ENCODE measurements around the gene CDH16. TPM values are rescaled to one million over a fixed set of nuclear protein-coding genes. Genes with fewer than 3 reads are reported as not detected.

The CDH16 gene
- total and polyA plus RNA-seq, 2 of the 13 experiments (the other 11 are each of a cell fraction or from before 2014, with no cell fraction given), result 2.7 to 3.9 TPM

DNA sequence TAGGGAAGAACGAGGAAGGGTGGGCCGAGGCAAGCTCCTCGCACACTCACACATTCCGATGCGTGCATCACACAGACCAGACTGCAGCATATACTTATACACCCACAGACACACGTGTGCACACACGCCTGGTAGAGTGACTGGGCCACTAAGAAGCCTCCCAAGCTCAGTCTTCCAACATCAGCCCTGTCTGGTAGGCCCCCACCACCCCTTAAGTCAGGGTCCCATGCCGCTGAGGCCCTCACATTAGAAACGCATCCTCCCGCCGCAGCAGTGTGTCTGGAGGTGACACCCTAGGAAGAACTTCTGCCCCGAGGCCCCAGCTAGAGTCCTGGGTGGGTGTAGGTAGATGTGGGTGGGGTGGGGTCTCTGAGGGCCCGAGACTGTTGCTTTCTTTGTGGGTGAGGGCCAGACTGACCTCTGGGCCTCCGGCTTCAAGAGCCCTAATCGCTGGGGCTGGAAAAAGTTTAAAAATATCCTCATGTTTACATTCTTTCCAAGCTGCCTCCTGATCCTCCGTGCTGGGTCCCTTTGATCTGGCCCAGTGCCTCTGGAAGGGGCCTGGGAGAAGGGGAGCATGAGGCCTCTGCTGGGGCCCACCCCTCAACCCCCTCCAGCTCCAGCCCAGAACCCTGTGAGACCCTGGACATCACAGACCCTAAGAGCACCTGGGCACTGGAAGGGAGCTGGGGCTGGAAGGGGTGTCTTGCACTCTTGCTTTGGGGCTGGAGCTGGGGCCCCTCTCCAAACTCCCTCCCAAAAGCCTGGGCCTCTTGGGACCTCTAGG, 13.6 kb downstream of the CDH16 start (continued):
- TF ChIP-seq JUN (CRISPR knock-in tag; IDR thresholded peaks at IDR 0.05), result no peak
- TF ChIP-seq ZFP36L2 (CRISPR knock-in tag; IDR thresholded peaks at IDR 0.05), result no peak
- TF ChIP-seq, protein P1, sequence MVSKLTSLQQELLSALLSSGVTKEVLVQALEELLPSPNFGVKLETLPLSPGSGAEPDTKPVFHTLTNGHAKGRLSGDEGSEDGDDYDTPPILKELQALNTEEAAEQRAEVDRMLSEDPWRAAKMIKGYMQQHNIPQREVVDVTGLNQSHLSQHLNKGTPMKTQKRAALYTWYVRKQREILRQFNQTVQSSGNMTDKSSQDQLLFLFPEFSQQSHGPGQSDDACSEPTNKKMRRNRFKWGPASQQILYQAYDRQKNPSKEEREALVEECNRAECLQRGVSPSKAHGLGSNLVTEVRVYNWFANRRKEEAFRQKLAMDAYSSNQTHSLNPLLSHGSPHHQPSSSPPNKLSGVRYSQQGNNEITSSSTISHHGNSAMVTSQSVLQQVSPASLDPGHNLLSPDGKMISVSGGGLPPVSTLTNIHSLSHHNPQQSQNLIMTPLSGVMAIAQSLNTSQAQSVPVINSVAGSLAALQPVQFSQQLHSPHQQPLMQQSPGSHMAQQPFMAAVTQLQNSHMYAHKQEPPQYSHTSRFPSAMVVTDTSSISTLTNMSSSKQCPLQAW (CRISPR knock-in tag; IDR thresholded peaks at IDR 0.05), result no peak; the same call in 1 of the 2 replicates
- TF ChIP-seq MAFG (CRISPR knock-in tag; IDR thresholded peaks at IDR 0.05), result no peak; the same call in 1 of the 2 replicates
- TF ChIP-seq HOXA3 (CRISPR knock-in tag; IDR thresholded peaks at IDR 0.05), result peak; percentile 39; the same call in 1 of the 2 replicates
- TF ChIP-seq MED8 (CRISPR knock-in tag; IDR thresholded peaks at IDR 0.05; ENCODE audit: insufficient replicate concordance), result no peak
- no peak for TF ChIP-seq ZSCAN31 (CRISPR knock-in tag; IDR thresholded peaks at IDR 0.05; ENCODE audit: low read depth)
- TF ChIP-seq, protein P2, sequence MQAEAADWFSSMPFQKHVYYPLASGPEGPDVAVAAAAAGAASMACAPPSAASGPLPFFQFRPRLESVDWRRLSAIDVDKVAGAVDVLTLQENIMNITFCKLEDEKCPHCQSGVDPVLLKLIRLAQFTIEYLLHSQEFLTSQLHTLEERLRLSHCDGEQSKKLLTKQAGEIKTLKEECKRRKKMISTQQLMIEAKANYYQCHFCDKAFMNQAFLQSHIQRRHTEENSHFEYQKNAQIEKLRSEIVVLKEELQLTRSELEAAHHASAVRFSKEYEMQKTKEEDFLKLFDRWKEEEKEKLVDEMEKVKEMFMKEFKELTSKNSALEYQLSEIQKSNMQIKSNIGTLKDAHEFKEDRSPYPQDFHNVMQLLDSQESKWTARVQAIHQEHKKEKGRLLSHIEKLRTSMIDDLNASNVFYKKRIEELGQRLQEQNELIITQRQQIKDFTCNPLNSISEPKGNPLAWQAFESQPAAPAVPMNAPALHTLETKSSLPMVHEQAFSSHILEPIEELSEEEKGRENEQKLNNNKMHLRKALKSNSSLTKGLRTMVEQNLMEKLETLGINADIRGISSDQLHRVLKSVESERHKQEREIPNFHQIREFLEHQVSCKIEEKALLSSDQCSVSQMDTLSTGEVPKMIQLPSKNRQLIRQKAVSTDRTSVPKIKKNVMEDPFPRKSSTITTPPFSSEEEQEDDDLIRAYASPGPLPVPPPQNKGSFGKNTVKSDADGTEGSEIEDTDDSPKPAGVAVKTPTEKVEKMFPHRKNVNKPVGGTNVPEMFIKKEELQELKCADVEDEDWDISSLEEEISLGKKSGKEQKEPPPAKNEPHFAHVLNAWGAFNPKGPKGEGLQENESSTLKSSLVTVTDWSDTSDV (CRISPR knock-in tag; IDR thresholded peaks at IDR 0.05), result peak; percentile 48; the same call in 1 of the 2 replicates
- peak; percentile 48; the same call in 1 of the 2 replicates for TF ChIP-seq THAP11 (CRISPR knock-in tag; IDR thresholded peaks at IDR 0.05)
- no peak for TF ChIP-seq SYNCRIP (IDR thresholded peaks at IDR 0.05; ENCODE audit: insufficient read depth, low read depth, low read length)
- peak; percentile 50; the same call in 1 of the 2 replicates for TF ChIP-seq SOX5 (CRISPR knock-in tag; IDR thresholded peaks at IDR 0.05; ENCODE audit: borderline replicate concordance)
- TF ChIP-seq AGO1 (IDR thresholded peaks at IDR 0.05; ENCODE audit: low read depth, low read length, poor library complexity, severe bottlenecking), result no peak
- peak; percentile 37; the same call in 1 of the 2 replicates for TF ChIP-seq ZNF331 (CRISPR knock-in tag; IDR thresholded peaks at IDR 0.05)
- TF ChIP-seq ZKSCAN1 (IDR thresholded peaks at IDR 0.05; ENCODE audit: low read length), result no peak
- TF ChIP-seq JUND (CRISPR knock-in tag; IDR thresholded peaks at IDR 0.05), result peak; percentile 68
- 0 out of 2 replicates have a peak, but pooled peaks have one; percentile 27 for TF ChIP-seq ZNF367 (CRISPR knock-in tag; IDR thresholded peaks at IDR 0.05; ENCODE audit: borderline replicate concordance)
- no peak for TF ChIP-seq ZZZ3 (CRISPR knock-in tag; IDR thresholded peaks at IDR 0.05; ENCODE audit: borderline replicate concordance)
- TF ChIP-seq HDAC6 (IDR thresholded peaks at IDR 0.05; ENCODE audit: low read depth, low read length), result no peak
- TF ChIP-seq ZNF766 (CRISPR knock-in tag; IDR thresholded peaks at IDR 0.05; ENCODE audit: borderline replicate concordance), result no peak; the same call in 1 of the 2 replicates
- TF ChIP-seq, protein P3, sequence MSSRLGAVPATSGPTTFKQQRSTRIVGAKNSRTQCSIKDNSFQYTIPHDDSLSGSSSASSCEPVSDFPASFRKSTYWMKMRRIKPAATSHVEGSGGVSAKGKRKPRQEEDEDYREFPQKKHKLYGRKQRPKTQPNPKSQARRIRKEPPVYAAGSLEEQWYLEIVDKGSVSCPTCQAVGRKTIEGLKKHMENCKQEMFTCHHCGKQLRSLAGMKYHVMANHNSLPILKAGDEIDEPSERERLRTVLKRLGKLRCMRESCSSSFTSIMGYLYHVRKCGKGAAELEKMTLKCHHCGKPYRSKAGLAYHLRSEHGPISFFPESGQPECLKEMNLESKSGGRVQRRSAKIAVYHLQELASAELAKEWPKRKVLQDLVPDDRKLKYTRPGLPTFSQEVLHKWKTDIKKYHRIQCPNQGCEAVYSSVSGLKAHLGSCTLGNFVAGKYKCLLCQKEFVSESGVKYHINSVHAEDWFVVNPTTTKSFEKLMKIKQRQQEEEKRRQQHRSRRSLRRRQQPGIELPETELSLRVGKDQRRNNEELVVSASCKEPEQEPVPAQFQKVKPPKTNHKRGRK (CRISPR knock-in tag; IDR thresholded peaks at IDR 0.05), result no peak
- TF ChIP-seq SPEN (CRISPR knock-in tag; IDR thresholded peaks at IDR 0.05; ENCODE audit: low read depth), result no peak
- TF ChIP-seq, protein P4, sequence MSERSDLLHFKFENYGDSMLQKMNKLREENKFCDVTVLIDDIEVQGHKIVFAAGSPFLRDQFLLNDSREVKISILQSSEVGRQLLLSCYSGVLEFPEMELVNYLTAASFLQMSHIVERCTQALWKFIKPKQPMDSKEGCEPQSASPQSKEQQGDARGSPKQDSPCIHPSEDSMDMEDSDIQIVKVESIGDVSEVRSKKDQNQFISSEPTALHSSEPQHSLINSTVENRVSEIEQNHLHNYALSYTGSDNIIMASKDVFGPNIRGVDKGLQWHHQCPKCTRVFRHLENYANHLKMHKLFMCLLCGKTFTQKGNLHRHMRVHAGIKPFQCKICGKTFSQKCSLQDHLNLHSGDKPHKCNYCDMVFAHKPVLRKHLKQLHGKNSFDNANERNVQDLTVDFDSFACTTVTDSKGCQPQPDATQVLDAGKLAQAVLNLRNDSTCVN (CRISPR knock-in tag; IDR thresholded peaks at IDR 0.05; ENCODE audit: borderline replicate concordance), result 0 out of 2 replicates have a peak, but pooled peaks have one; percentile 25
- TF ChIP-seq ATF7-NPFF (CRISPR knock-in tag; IDR thresholded peaks at IDR 0.05; ENCODE audit: low read depth), result no peak; the same call in 1 of the 2 replicates

Measured in HepG2 (cell line).